ENCODE measurements around the gene CNOT8.

DNA sequence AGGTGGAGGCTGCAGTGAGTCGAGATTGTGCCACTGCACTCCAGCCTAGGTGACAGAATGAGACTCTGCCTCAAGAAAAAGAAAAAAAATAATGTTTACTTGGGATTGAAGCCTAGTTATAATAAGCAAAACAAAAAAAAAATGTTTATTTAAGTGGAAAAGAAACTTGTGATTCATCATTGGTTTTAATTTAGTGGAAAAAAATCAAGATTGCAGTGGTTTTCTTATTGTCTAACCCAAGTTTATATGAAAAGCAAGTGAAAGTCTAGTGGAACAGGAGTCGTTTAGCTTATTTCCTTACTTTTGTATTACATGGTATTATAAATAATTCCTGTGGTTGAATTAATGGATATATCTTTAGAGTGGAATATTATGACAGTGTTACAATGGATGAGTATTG, 8.4 kb downstream of the CNOT8 start:
- TF ChIP-seq CTCF (conservative IDR thresholded peaks at IDR 0.05; ENCODE audit: low read depth, low read length), result no peak
- no peak for TF ChIP-seq POLR2A (IDR thresholded peaks at IDR 0.05; ENCODE audit: low read depth, low read length)
- TF ChIP-seq BHLHE40 (IDR thresholded peaks at IDR 0.05; ENCODE audit: low read depth, low read length), result no peak
- no peak for TF ChIP-seq RAD21 (IDR thresholded peaks at IDR 0.05; ENCODE audit: low read length)
- TF ChIP-seq RFX5 (IDR thresholded peaks at IDR 0.05; ENCODE audit: low read depth, low read length), result no peak
- TF ChIP-seq MXI1 (IDR thresholded peaks at IDR 0.05; ENCODE audit: borderline replicate concordance, low read depth, low read length), result no peak
- TF ChIP-seq SMC3 (IDR thresholded peaks at IDR 0.05; ENCODE audit: low read depth, low read length), result no peak
- TF ChIP-seq CHD1 (IDR thresholded peaks at IDR 0.05; ENCODE audit: low read depth, low read length), result no peak
- TF ChIP-seq MAZ (IDR thresholded peaks at IDR 0.05; ENCODE audit: borderline replicate concordance, low read depth, low read length), result no peak
- no peak for TF ChIP-seq CEBPB (IDR thresholded peaks at IDR 0.05; ENCODE audit: low read depth, low read length)

Measured in IMR-90 (cell line).